ENCODE results near the gene THAP6. TPM values are rescaled to one million over a fixed set of nuclear protein-coding genes. Genes with fewer than 3 reads are reported as not detected.
A peak's percentile ranks its signal among the peaks of the same experiment; 100 is the strongest.

The THAP6 gene, protein sequence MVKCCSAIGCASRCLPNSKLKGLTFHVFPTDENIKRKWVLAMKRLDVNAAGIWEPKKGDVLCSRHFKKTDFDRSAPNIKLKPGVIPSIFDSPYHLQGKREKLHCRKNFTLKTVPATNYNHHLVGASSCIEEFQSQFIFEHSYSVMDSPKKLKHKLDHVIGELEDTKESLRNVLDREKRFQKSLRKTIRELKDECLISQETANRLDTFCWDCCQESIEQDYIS
- 17.8 and 18.7 TPM in 2 replicates for total RNA-seq (2014; rRNA removed; shearing (Covaris generic); ENCODE audit: low replicate concordance)

- Histone ChIP-seq H3K4me2 (ENCODE audit: low read depth, low read length, poor library complexity, severe bottlenecking) (peak within 1 kb of the TSS; percentile 92), H3K9me3 (ENCODE audit: low read length) (no peaks in the 10 kb centered on the region), H3K36me3 (ENCODE audit: insufficient read depth, low read length) (peaks cover 13% of the 10 kb centered on the region), H4K20me1 (ENCODE audit: insufficient read depth, low read depth, low read length) (no peaks in the 10 kb centered on the region), H3K27ac (ENCODE audit: low read length) (peak within 1 kb of the TSS; percentile 83), H3K4me1 (ENCODE audit: low read length) (peaks cover 27% of the 10 kb centered on the region), H3K79me2 (ENCODE audit: low read length) (peaks cover 70% of the 10 kb centered on the region), H3K9ac (ENCODE audit: low read length) (peak within 1 kb of the TSS; percentile 94), H2AFZ (ENCODE audit: low read length) (0 out of 2 replicates have a peak within 1 kb of the TSS, but pooled peaks have one; percentile 50), H3K4me3 (ENCODE audit: low read length) (peak within 1 kb of the TSS; percentile 95), H3K27me3 (ENCODE audit: low read length) (no peaks in the 10 kb centered on the region), H3K9me2 (replicated peaks; ENCODE audit: insufficient read depth, low read length) (no peaks in the 10 kb centered on the region)
- peak; percentile 94 for DNase-seq
Observed at GRCh38 chr4:75514131-75514948, at the start of gene THAP6, which contains the start of gene RCHY1. TSS of gene THAP6 (plus strand) at chr4:75514473. CDS start at chr4:75515453, 980 bp downstream. TSS of gene RCHY1 (minus strand) at chr4:75514403. CDS start at chr4:75514286, 117 bp downstream.

GRCh38 chr4:75469896-75470295 is 44.4 kb upstream of the THAP6 start:
- no peak overlapping the region for H3K9ac ChIP-seq (ENCODE audit: low read length)
- no peaks in the 10 kb centered on the region for H3K36me3 ChIP-seq (ENCODE audit: insufficient read depth, low read length)
- no peaks in the 10 kb centered on the region for H3K79me2 ChIP-seq (ENCODE audit: low read length)
- H3K4me3 ChIP-seq (ENCODE audit: low read length): no peak overlapping the region
- DNase-seq: no peak
- H3K27me3 ChIP-seq (ENCODE audit: low read length): no peaks in the 10 kb centered on the region
- H3K27ac ChIP-seq (ENCODE audit: low read length): no peak overlapping the region
- no peaks in the 10 kb centered on the region for H4K20me1 ChIP-seq (ENCODE audit: insufficient read depth, low read depth, low read length)
- H3K4me2 ChIP-seq (ENCODE audit: low read depth, low read length, poor library complexity, severe bottlenecking): no peak overlapping the region
- H3K4me1 ChIP-seq (ENCODE audit: low read length): peaks cover 3% of the 10 kb centered on the region; the same call in 1 of the 2 replicates
- H3K9me2 ChIP-seq (replicated peaks; ENCODE audit: insufficient read depth, low read length): no peaks in the 10 kb centered on the region
- H3K9me3 ChIP-seq (ENCODE audit: low read length): no peaks in the 10 kb centered on the region
- H2AFZ ChIP-seq (ENCODE audit: low read length): no peak overlapping the region

DNA sequence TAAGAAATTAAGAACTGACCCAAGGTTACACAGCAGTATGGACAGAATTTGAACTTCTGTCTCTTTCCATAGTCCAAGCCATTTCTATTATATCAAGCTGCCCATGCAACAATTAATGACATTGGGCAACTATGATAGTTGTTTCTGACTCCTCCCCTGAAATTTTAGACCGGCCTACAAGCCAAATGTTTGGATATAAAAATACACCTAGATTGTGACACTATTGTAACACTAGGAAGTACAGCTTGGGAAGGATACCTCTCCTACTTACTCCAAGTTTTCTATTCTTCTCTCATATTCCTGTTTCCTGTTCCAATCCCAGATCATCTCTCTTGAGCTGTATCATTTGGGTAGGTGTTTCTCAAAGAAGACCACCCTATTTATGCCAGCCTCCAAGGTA is 43.5 kb upstream of the THAP6 start:
- peaks cover 3% of the 10 kb centered on the region; the same call in 1 of the 2 replicates for H3K4me1 ChIP-seq (ENCODE audit: low read length)
- H3K9me3 ChIP-seq (ENCODE audit: low read length): no peaks in the 10 kb centered on the region
- H4K20me1 ChIP-seq (ENCODE audit: insufficient read depth, low read depth, low read length): no peaks in the 10 kb centered on the region
- H3K9me2 ChIP-seq (replicated peaks; ENCODE audit: insufficient read depth, low read length): no peaks in the 10 kb centered on the region
- no peak for DNase-seq
- no peak overlapping the region for H3K9ac ChIP-seq (ENCODE audit: low read length)
- no peak overlapping the region for H3K4me2 ChIP-seq (ENCODE audit: low read depth, low read length, poor library complexity, severe bottlenecking)
- no peak overlapping the region for H2AFZ ChIP-seq (ENCODE audit: low read length)
- no peaks in the 10 kb centered on the region for H3K36me3 ChIP-seq (ENCODE audit: insufficient read depth, low read length)
- H3K27ac ChIP-seq (ENCODE audit: low read length): no peak overlapping the region
- no peaks in the 10 kb centered on the region for H3K27me3 ChIP-seq (ENCODE audit: low read length)
- H3K79me2 ChIP-seq (ENCODE audit: low read length): no peaks in the 10 kb centered on the region
- H3K4me3 ChIP-seq (ENCODE audit: low read length): no peak overlapping the region

DNA sequence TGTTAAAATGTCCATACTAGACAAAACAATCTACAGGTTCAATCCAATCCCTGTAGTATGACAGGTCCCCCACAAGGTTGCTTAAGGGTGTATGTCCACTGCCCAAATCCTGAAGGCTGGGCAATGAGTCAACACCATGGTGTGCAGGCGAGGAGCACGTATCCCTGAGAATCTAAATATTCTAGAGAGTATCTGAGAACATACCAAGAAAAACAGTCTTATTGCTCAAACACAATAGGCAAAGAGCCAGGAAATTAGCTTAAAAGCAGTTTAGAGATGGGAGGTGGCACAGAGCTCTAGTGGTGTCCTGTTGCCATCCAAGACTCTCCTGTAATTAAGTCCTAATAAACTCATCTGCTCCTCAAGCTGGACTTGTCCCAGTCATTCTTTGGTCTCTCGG is 37.1 kb upstream of the THAP6 start:
- no peak overlapping the region for H3K27ac ChIP-seq (ENCODE audit: low read length)
- H4K20me1 ChIP-seq (ENCODE audit: insufficient read depth, low read depth, low read length): no peaks in the 10 kb centered on the region
- no peak overlapping the region for H3K4me2 ChIP-seq (ENCODE audit: low read depth, low read length, poor library complexity, severe bottlenecking)
- H3K9ac ChIP-seq (ENCODE audit: low read length): no peak overlapping the region
- no peaks in the 10 kb centered on the region for H3K79me2 ChIP-seq (ENCODE audit: low read length)
- H2AFZ ChIP-seq (ENCODE audit: low read length): no peak overlapping the region
- H3K9me3 ChIP-seq (ENCODE audit: low read length): no peaks in the 10 kb centered on the region
- H3K27me3 ChIP-seq (ENCODE audit: low read length): no peaks in the 10 kb centered on the region
- no peak for DNase-seq
- H3K9me2 ChIP-seq (replicated peaks; ENCODE audit: insufficient read depth, low read length): no peaks in the 10 kb centered on the region
- peaks cover 3% of the 10 kb centered on the region; the same call in 1 of the 2 replicates for H3K4me1 ChIP-seq (ENCODE audit: low read length)
- peaks cover 14% of the 10 kb centered on the region for H3K36me3 ChIP-seq (ENCODE audit: insufficient read depth, low read length)
- H3K4me3 ChIP-seq (ENCODE audit: low read length): no peak overlapping the region

DNA sequence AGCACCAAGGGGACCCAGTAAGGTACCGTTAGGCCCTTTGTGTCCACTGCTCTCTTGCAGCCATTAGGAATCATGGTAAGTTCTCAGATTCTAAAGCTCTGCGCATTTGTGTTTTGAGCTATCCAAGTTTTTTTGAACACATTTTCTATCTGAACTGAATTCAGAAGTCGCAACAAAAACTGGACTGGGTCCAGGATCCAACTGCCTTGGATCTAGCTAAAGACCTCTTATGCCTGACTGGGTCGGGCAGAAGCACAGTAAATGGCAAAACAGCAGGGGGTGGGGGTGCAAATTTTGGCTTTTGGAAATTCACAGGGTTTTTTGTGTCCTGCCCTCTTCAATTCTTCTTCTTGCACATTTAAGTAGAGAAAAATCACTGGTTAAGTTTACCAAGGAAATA is 30.1 kb upstream of the THAP6 start:
- no peaks in the 10 kb centered on the region for H3K4me1 ChIP-seq (ENCODE audit: low read length)
- no peak overlapping the region for H3K27ac ChIP-seq (ENCODE audit: low read length)
- no peak overlapping the region for H3K4me3 ChIP-seq (ENCODE audit: low read length)
- no peaks in the 10 kb centered on the region for H3K27me3 ChIP-seq (ENCODE audit: low read length)
- no peak for DNase-seq
- H3K9me2 ChIP-seq (replicated peaks; ENCODE audit: insufficient read depth, low read length): no peaks in the 10 kb centered on the region
- no peaks in the 10 kb centered on the region for H3K79me2 ChIP-seq (ENCODE audit: low read length)
- no peaks in the 10 kb centered on the region for H3K9me3 ChIP-seq (ENCODE audit: low read length)
- no peak overlapping the region for H2AFZ ChIP-seq (ENCODE audit: low read length)
- no peak overlapping the region for H3K4me2 ChIP-seq (ENCODE audit: low read depth, low read length, poor library complexity, severe bottlenecking)
- H4K20me1 ChIP-seq (ENCODE audit: insufficient read depth, low read depth, low read length): no peaks in the 10 kb centered on the region
- no peak overlapping the region for H3K9ac ChIP-seq (ENCODE audit: low read length)
- peaks cover 18% of the 10 kb centered on the region for H3K36me3 ChIP-seq (ENCODE audit: insufficient read depth, low read length)

DNA sequence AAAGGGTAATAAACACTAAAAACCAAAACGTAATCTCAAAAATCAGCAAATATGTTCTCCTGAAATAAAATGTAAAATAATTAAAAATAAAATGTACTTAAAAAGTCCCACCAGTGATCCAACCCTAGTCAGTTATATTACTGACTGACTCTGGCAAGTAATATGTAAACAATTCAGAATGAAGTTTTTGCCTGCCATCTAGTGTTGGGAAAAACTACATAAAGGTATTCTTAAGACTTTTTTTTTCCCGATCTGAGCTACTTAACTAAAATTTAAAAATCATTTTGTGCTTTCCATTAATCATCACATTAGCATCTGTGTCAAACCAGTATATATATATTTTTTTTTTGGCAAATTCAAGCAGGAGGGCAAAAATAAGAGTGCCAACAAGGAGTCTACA is 24.1 kb upstream of the THAP6 start:
- H3K4me3 ChIP-seq (ENCODE audit: low read length): no peak overlapping the region
- H2AFZ ChIP-seq (ENCODE audit: low read length): no peak overlapping the region
- H3K9me2 ChIP-seq (replicated peaks; ENCODE audit: insufficient read depth, low read length): no peaks in the 10 kb centered on the region
- H3K79me2 ChIP-seq (ENCODE audit: low read length): peaks cover 13% of the 10 kb centered on the region
- no peaks in the 10 kb centered on the region for H3K9me3 ChIP-seq (ENCODE audit: low read length)
- H3K9ac ChIP-seq (ENCODE audit: low read length): no peak overlapping the region
- no peak overlapping the region for H3K4me2 ChIP-seq (ENCODE audit: low read depth, low read length, poor library complexity, severe bottlenecking)
- no peaks in the 10 kb centered on the region for H4K20me1 ChIP-seq (ENCODE audit: insufficient read depth, low read depth, low read length)
- no peaks in the 10 kb centered on the region for H3K27me3 ChIP-seq (ENCODE audit: low read length)
- no peak overlapping the region for H3K27ac ChIP-seq (ENCODE audit: low read length)
- H3K4me1 ChIP-seq (ENCODE audit: low read length): no peaks in the 10 kb centered on the region
- DNase-seq: no peak
- H3K36me3 ChIP-seq (ENCODE audit: insufficient read depth, low read length): peaks cover 5% of the 10 kb centered on the region; the same call in 1 of the 2 replicates

GRCh38 chr4:75494563-75494962 is 19.7 kb upstream of the THAP6 start:
- Histone ChIP-seq H3K9me3 (ENCODE audit: low read length) (no peaks in the 10 kb centered on the region), H3K9ac (ENCODE audit: low read length) (no peak overlapping the region), H4K20me1 (ENCODE audit: insufficient read depth, low read depth, low read length) (no peaks in the 10 kb centered on the region), H3K4me3 (ENCODE audit: low read length) (no peak overlapping the region), H3K27ac (ENCODE audit: low read length) (no peak overlapping the region), H3K79me2 (ENCODE audit: low read length) (peaks cover 55% of the 10 kb centered on the region), H3K27me3 (ENCODE audit: low read length) (no peaks in the 10 kb centered on the region), H3K4me2 (ENCODE audit: low read depth, low read length, poor library complexity, severe bottlenecking) (no peak overlapping the region), H3K36me3 (ENCODE audit: insufficient read depth, low read length) (0 out of 2 replicates have a peak, but pooled peaks cover under 1% of the 10 kb centered on the region), H3K9me2 (replicated peaks; ENCODE audit: insufficient read depth, low read length) (no peaks in the 10 kb centered on the region), H2AFZ (ENCODE audit: low read length) (no peak overlapping the region), H3K4me1 (ENCODE audit: low read length) (no peaks in the 10 kb centered on the region)
- no peak for DNase-seq

- no peak overlapping the region for H3K9ac ChIP-seq (ENCODE audit: low read length)
- DNase-seq: no peak
- H3K27me3 ChIP-seq (ENCODE audit: low read length): no peaks in the 10 kb centered on the region
- H3K9me2 ChIP-seq (replicated peaks; ENCODE audit: insufficient read depth, low read length): no peaks in the 10 kb centered on the region
- peaks cover 64% of the 10 kb centered on the region for H3K79me2 ChIP-seq (ENCODE audit: low read length)
- H3K9me3 ChIP-seq (ENCODE audit: low read length): no peaks in the 10 kb centered on the region
- no peak overlapping the region for H3K27ac ChIP-seq (ENCODE audit: low read length)
- H2AFZ ChIP-seq (ENCODE audit: low read length): no peak overlapping the region
- H3K4me2 ChIP-seq (ENCODE audit: low read depth, low read length, poor library complexity, severe bottlenecking): no peak overlapping the region
- no peaks in the 10 kb centered on the region for H3K4me1 ChIP-seq (ENCODE audit: low read length)
- peaks cover 5% of the 10 kb centered on the region; the same call in 1 of the 2 replicates for H3K36me3 ChIP-seq (ENCODE audit: insufficient read depth, low read length)
- no peaks in the 10 kb centered on the region for H4K20me1 ChIP-seq (ENCODE audit: insufficient read depth, low read depth, low read length)
- H3K4me3 ChIP-seq (ENCODE audit: low read length): no peak overlapping the region
Observed at GRCh38 chr4:75495476-75495875, 18.8 kb upstream of the THAP6 start.

Data from Karpas-422 (cell line).